Natural killer cell treated with Interleukin-12 subunit alpha and Interleukin-12 subunit beta and Interleukin-15 and Interleukin-18, amount 100 ng/mL, for 72 hours (primary cell): ENCODE results near the gene PTPN4. TPM values are rescaled to one million over a fixed set of nuclear protein-coding genes. Genes with fewer than 3 reads are reported as not detected.

Experiments
- ATAC-seq, 2 donors: fragments of 150-1000 bp; cut with Tn5 transposase in 1 of 2; sonication (Bioruptor Pico), chemical (Tn5 transposase) in 1 of 2; 2 replicates each; pipeline ENCODE4 v1.10.0; 2021
- DNase-seq: peaks from one replicate; pipeline ENCODE4 v3.0.0; 2022; ENCODE audit warnings: low spot score
- H3K27ac Mint-ChIP-seq, 2 donors: 1 replicate in 1 of 2; 2 replicates in 1 of 2; pipeline ENCODE4 v1.8.0; 2022; ENCODE audit warnings: mixed read lengths in 2 of 2, mild to moderate bottlenecking in 1 of 2, moderate library complexity in 1 of 2
- H3K27me3 Mint-ChIP-seq, 2 donors: 1 replicate in 1 of 2; 2 replicates in 1 of 2; pipeline ENCODE4 v1.8.0; 2022; ENCODE audit warnings: mixed read lengths in 2 of 2
- H3K36me3 Mint-ChIP-seq: one replicate; pipeline ENCODE4 v1.8.0; 2022; ENCODE audit warnings: mixed read lengths
- H3K4me1 Mint-ChIP-seq, 2 donors: 1 replicate in 1 of 2; 2 replicates in 1 of 2; pipeline ENCODE4 v1.8.0; 2022; ENCODE audit warnings: low read depth in 2 of 2, mixed read lengths in 2 of 2, mild to moderate bottlenecking in 1 of 2
- H3K4me3 Mint-ChIP-seq: one replicate; pipeline ENCODE4 v1.8.0; 2022; ENCODE audit warnings: mixed read lengths
- H3K9me3 Mint-ChIP-seq: 2 replicates; pipeline ENCODE4 v1.8.0; 2022; ENCODE audit warnings: mixed read lengths
- total RNA-seq, 2 donors: library from RNA; stranded (reverse); gene quantifications; one replicate each; pipeline ENCODE4 v1.2.3, GENCODE V29; 2022

Gene PTPN4
- total RNA-seq, 2 donors from 2014 or later: 56.5 to 80.8 TPM

DNA sequence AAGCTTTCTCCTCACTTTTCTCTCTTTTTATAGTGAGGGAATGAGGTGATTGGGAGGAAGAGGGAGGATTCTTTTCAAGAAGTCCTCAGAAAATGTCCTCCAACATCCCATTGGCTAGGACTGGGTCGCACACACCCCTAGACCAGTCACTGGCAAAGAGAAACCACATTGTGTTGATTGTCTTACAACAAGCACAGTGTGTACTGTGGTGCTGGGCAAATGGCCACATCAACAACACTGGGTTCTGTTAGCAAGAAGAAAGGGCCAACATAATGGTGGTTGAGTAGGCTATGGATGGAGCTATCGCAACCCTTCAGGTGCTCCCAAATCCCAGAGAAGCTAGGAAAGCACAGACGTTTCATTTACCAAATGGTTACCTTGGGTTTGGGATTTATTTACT lies 18.7 kb upstream of the PTPN4 start:
- Mint-ChIP-seq H3K36me3 (no peaks in the 10 kb centered on the region), H3K27me3 (peaks cover 17 to 45% of the 10 kb centered on the region in 2 donors), H3K27ac (no peak overlapping the region), H3K4me3 (no peak overlapping the region), H3K4me1 (peaks cover 0 to 3% of the 10 kb centered on the region in 2 donors), H3K9me3 (no peaks in the 10 kb centered on the region)
- no peak for ATAC-seq
- DNase-seq: no peak

DNA sequence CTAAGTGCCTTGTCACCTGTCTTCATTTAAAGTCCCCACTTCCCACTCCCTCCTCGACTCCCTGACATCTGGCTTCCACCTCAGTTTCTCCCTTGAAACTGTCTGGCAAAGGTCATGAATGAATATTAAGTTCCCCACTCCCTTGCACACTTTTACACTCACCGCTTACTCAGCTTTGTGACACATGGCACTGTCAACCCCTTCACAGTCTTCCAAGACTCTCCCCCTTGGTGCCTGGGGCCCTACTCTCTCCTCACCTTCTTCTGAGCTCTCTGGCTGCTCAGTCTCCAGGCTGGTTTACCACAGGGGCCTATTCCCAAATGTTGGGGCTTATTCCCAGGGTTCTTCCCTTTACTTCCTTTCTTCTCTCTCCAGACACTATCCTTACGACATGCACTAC lies 17.9 kb upstream of the PTPN4 start:
- Mint-ChIP-seq H3K27ac (no peak overlapping the region), H3K4me3 (no peak overlapping the region), H3K4me1 (peaks cover 0 to 3% of the 10 kb centered on the region in 2 donors), H3K36me3 (no peaks in the 10 kb centered on the region), H3K27me3 (peaks cover 17 to 45% of the 10 kb centered on the region in 2 donors), H3K9me3 (no peaks in the 10 kb centered on the region)
- DNase-seq (no peak), ATAC-seq (no peak)

DNA sequence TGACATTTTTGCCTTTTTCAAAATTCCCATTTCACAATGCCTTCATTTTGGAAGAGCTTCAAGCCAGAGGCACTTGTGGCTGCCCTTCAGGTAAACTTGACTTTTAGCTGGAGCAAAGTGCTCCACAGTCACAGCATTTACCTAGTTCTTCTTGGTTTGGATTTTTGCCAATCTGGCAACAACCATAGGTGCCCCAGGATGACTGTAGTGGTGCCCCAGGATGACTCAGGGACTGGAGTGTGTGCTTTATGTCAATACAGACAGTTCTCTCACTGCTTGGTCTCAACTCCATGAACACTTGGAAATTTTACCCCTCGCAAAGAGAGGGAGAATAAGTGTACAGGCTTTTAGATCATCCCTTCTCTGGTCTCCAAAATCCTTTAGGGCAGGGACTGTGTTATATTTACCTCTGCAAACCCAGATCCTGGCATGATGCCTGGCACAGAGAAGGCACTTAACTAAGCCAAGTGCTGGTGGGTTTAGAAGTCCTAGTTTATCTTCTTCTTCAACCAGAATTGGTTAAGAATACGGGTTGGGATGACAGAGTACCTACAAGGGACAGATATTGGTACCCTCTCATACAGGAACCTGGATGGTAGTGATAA lies 15.3 kb upstream of the PTPN4 start:
- Mint-ChIP-seq H3K27ac (no peak overlapping the region), H3K9me3 (no peaks in the 10 kb centered on the region), H3K4me3 (no peak overlapping the region), H3K27me3 (peaks cover 19 to 45% of the 10 kb centered on the region in 2 donors), H3K36me3 (no peaks in the 10 kb centered on the region), H3K4me1 (peaks cover 0 to 3% of the 10 kb centered on the region in 2 donors)
- ATAC-seq (no peak), DNase-seq (no peak)

DNA sequence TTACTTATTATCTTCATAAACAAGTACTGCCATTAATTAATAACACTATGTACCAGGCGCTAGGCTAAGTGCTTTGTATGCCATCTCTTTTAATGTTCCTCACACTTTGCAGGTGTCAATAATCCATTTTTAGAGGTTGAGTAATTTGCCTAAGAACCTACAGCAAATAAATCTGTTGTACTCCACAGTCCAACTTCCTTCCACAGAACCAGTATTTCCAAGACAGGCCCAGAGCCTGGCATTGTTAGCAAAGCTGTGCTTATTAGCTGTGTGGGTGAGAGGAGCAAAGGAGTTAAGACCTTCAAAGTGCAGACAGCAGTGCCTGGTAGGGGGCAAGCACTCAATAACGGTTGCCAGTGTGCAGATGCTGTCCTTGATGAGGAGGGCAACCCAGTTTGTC lies 14.2 kb upstream of the PTPN4 start:
- no peak for DNase-seq
- H3K36me3 Mint-ChIP-seq: no peaks in the 10 kb centered on the region
- no peak overlapping the region for H3K27ac Mint-ChIP-seq

DNA sequence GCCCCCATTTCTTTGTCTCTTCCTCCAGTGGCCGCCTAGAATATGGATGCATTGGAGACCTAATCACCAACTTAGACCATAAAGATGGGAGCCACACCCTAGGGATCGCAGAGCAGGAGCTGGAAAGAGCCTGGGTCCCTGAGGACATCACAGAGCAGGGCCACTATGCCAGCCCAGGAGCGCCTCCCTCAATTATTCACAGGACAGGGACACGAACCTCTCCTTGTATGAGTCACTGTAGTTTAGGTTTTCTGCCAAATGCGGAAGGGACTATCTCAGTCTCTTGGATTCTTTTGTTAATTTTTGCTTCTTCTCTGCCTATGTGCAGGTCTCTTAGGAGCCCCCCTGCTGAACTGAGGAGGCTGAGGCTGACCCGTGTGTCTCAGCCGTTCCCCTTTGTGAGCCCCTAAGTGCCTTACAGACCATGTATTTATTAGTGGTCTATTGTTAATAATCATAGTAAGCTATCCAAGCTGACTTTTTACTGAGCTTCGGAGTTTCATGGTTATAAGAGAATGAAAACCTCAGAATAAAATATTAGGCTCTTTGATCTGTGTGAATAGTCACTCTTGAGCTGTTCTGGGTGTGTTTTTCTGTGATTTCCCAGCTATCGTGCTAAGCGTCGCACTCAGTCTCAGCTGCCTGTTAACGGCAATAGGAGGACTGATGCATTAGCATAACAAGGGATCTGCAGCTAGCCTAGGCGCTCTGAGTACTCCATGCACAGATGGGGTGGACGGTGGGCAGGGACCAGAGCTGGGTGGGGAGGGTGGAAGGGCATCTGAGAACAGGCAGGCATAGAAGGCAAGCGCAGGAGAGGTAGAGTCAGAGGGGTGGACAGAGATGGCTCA lies 12.7 kb upstream of the PTPN4 start:
- Mint-ChIP-seq H3K27ac (no peak overlapping the region), H3K4me1 (no peaks in the 10 kb centered on the region), H3K4me3 (no peak overlapping the region), H3K27me3 (peaks cover 17 to 45% of the 10 kb centered on the region in 2 donors), H3K36me3 (no peaks in the 10 kb centered on the region), H3K9me3 (no peaks in the 10 kb centered on the region)
- no peak for DNase-seq
- ATAC-seq: no peak

More for the DNA sequence above, 14.2 kb upstream of the PTPN4 start:
- no peak for ATAC-seq
- H3K4me3 Mint-ChIP-seq: no peak overlapping the region
- H3K9me3 Mint-ChIP-seq: no peaks in the 10 kb centered on the region
- H3K4me1 Mint-ChIP-seq: no peaks in the 10 kb centered on the region
- peaks cover 21 to 45% of the 10 kb centered on the region in 2 donors for H3K27me3 Mint-ChIP-seq

DNA sequence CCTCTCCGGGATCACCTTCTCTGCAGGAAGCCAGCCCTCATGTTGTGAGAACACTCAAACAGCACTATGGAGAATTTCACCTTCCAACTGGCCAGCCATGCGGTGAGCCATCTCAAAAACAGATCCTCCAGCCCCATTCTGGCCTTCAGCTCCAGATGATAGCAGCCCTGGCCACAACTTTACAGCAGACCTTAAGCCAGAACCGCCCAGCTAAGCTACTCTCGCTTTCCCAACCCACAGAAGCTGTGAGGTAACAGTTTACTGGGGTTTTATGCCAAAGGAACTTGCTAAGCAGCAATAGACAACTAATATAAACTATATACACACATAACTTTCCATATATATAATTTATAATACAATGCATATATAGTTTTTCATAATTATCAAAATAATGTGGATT lies 11.6 kb upstream of the PTPN4 start:
- ATAC-seq: no peak
- Mint-ChIP-seq H3K27ac (no peak overlapping the region), H3K27me3 (peaks cover 12 to 35% of the 10 kb centered on the region in 2 donors), H3K4me1 (no peaks in the 10 kb centered on the region), H3K36me3 (no peaks in the 10 kb centered on the region), H3K4me3 (no peak overlapping the region), H3K9me3 (no peaks in the 10 kb centered on the region)
- no peak for DNase-seq

DNA sequence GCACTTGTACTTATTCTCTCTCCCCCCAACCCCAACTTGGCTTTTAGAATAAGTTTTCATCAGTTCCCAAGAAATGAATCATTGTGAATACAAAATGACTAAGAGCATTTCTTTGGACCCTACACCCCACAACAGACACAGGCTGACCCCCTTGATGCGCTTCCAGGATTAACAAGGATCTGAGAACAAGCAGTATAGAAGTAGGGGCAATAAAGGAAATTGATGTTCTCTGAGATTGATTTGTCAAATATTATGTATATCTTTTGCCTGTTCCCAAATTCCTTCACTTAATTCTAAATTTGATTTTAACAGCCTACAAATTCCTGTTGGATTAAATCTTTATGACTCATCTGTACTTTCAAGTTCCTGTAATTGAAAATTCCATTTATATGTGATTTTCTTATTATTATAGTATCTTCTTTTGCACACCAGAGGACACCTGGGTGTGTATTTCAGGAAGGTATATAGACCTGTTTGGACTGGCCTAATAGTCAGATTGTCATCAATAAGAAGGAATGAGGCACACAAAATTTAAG lies 10.2 kb upstream of the PTPN4 start:
- H3K4me3 Mint-ChIP-seq: no peak overlapping the region
- peaks cover 0 to 3% of the 10 kb centered on the region in 2 donors for H3K4me1 Mint-ChIP-seq
- ATAC-seq (no peak), DNase-seq (no peak)
- H3K36me3 Mint-ChIP-seq: no peaks in the 10 kb centered on the region
- H3K27ac Mint-ChIP-seq: no peak overlapping the region
- H3K9me3 Mint-ChIP-seq: no peaks in the 10 kb centered on the region
- peaks cover 10 to 29% of the 10 kb centered on the region in 2 donors for H3K27me3 Mint-ChIP-seq

DNA sequence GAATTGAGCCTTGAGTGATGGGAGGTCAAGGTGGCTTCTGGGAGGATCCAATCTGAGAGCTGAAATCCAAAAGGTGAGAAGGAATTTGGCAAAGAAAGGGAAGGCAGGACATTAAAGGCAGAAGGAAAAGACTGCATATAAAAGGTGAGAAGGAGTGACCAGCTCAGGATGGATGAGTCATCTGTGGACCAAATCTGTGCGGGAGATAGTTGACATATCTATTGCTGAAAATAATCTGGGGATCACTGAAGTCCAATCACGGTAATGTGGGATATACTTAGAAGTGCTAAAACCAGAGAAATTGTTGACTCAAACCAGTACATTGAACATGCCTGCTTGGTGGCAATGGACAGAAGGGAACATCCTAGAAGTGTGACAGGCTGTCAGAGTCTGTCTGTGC lies 8.0 kb upstream of the PTPN4 start:
- H3K9me3 Mint-ChIP-seq: no peaks in the 10 kb centered on the region
- H3K27me3 Mint-ChIP-seq: peaks cover 4 to 14% of the 10 kb centered on the region in 2 donors
- ATAC-seq: no peak
- H3K4me3 Mint-ChIP-seq: no peak overlapping the region
- no peak for DNase-seq
- H3K4me1 Mint-ChIP-seq: peaks cover 0 to 3% of the 10 kb centered on the region in 2 donors
- no peak overlapping the region for H3K27ac Mint-ChIP-seq
- H3K36me3 Mint-ChIP-seq: no peaks in the 10 kb centered on the region

DNA sequence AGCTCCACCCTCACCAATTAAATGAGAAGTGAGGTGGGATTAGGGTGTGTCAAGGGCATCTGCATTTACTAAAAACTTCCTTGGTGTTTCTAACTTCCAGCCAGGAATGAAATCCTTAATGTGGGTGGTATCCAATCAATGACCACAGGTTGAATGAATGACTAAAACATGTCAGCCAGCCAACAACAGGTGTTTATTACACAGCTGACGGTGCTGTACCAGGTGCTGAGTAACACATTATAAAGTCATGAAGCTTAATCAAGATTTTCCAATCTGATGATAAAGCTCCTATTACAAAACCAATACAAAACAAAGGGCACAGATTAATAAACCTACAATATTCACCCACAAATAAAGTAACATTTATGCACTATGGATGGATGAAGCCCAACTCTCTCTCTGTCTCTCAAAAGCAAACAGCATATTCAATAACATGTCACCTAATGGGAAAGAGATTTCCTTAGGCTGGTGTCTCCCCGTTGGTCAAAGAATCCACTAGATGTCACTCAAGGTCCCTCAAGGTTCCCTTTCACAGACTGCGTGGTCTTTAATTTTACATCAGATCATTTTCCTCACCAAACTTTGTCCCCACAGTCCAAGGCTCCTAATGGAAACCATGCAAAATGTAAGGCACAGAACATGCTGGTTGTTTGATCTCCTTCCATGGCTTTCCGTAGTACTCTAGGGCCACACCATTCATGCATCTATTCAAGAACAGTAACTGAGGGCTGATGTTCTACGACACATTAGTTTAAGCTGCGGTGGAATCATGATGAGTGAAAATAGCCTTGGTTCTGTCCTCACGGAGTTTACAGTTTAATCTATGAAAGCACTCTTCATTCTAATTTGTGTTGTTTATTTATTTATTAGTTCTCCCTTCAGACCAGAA lies 6.4 kb upstream of the PTPN4 start:
- no peak overlapping the region for H3K4me3 Mint-ChIP-seq
- DNase-seq (no peak), ATAC-seq (no peak)
- H3K27ac Mint-ChIP-seq: no peak overlapping the region
- H3K9me3 Mint-ChIP-seq: no peaks in the 10 kb centered on the region
- no peaks in the 10 kb centered on the region for H3K36me3 Mint-ChIP-seq
- H3K4me1 Mint-ChIP-seq: peaks cover under 1 to 3% of the 10 kb centered on the region in 2 donors
- H3K27me3 Mint-ChIP-seq: peaks cover 2 to 6% of the 10 kb centered on the region in 2 donors

DNA sequence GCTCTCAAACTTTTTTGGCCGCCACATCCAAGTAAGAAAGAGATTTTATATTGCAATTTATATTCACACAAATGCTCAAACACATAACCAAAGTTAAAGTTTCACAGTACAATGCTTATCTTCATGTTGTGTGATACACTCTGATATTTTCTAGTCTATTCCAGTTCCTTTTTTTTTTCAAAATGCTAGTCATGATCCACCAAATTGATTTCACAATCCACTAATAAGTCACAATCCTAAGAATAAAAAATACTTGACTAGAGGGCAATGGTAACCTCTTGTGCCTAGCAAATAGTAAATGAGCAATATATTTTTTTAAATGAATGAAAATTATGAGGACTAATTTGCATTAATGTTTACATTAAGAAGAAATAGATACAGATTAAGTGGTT lies 5.8 kb upstream of the PTPN4 start:
- H3K27ac Mint-ChIP-seq: no peak overlapping the region
- peaks cover 2 to 6% of the 10 kb centered on the region in 2 donors for H3K27me3 Mint-ChIP-seq
- H3K36me3 Mint-ChIP-seq: no peaks in the 10 kb centered on the region
- ATAC-seq (no peak), DNase-seq (no peak)
- H3K4me1 Mint-ChIP-seq: peaks cover 7 to 9% of the 10 kb centered on the region in 2 donors
- H3K9me3 Mint-ChIP-seq: no peaks in the 10 kb centered on the region
- H3K4me3 Mint-ChIP-seq: no peak overlapping the region

DNA sequence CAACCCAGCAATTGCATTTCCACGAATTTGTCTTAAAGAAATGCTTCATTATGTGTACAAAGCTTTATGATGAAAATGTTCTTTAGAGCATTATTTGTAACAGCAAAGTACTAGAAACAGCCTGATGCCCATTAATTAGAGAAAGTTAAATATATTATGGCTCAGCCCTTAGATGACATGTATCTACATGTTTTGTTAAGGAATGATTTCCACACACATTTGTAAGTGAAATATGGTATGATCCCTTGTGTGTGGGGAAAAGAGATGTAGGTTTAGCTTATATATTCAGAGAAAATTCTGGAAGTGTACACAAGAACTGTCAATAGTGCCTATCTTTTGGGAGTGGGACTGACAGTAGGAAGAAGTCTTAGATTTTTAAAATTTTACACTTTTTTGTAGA lies 3.8 kb upstream of the PTPN4 start:
- DNase-seq: no peak
- Mint-ChIP-seq H3K27ac (no peak overlapping the region), H3K36me3 (no peaks in the 10 kb centered on the region), H3K9me3 (no peaks in the 10 kb centered on the region), H3K27me3 (peaks cover 0 to 6% of the 10 kb centered on the region in 2 donors), H3K4me3 (no peak overlapping the region), H3K4me1 (peaks cover 17 to 18% of the 10 kb centered on the region in 2 donors)
- ATAC-seq: no peak

DNA sequence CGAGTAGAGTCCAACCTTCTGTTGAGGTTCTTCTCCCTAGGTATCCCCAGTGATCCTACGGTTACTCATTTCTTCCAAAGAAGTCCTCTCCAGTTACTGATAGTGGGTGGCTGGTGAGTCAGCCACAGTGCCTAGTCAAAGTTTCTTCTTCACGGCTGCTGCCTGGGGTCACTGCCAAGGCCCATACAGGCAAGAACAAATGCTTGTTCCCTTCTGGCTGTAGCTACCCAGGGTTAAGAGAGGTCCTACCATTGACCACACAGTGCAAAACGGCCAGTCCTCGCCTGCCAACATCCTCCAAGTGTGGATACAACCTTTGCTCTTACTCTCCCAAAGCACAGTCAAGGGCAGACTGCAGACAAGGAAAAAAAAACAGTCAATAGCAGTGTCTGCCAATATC lies 2.9 kb upstream of the PTPN4 start:
- Mint-ChIP-seq H3K9me3 (no peaks in the 10 kb centered on the region), H3K36me3 (no peaks in the 10 kb centered on the region), H3K4me1 (peaks cover 20 to 21% of the 10 kb centered on the region in 2 donors), H3K27ac (peak overlapping the region in 1 of 2 donors; percentile 38), H3K4me3 (no peak overlapping the region), H3K27me3 (no peaks in the 10 kb centered on the region)
- no peak for ATAC-seq
- DNase-seq: no peak

DNA sequence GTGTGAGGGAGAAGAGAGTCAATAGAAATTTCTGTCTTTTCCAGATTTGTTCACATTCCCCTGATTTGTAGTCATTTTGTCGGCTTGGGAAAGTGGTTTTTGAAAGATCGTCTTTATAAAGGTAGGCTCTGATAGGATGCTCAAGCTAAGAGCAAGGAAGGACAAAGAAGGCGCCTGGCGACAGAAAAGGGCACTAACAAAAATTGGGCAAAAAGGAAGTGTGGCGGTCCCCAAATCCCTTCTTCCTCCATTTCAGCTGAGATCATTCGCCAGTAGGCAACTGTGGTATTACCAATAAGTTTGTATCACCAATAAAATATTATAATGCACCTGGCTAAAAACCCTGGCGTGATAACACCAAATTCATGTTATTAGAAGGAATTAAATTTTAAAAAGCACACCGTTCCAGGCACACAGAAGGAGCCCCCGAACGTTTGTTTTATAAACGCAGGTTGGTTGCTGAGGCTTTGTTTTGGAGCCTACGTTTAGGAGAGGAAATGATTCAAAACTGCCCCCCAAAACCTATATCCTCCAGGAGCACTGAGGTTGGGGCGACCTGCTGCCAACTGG lies 756 bp upstream of the PTPN4 start:
- peak overlapping the region; percentile 16 to 48 for H3K27ac Mint-ChIP-seq
- no peak for DNase-seq
- H3K9me3 Mint-ChIP-seq: no peaks in the 10 kb centered on the region
- ATAC-seq: no peak
- H3K4me3 Mint-ChIP-seq: peak overlapping the region; percentile 83
- no peaks in the 10 kb centered on the region for H3K36me3 Mint-ChIP-seq
- H3K4me1 Mint-ChIP-seq: peaks cover 23 to 34% of the 10 kb centered on the region in 2 donors
- H3K27me3 Mint-ChIP-seq: no peaks in the 10 kb centered on the region
